K562 (cell line): ENCODE measurements around the gene MYOZ2. TPM values are rescaled to one million over a fixed set of nuclear protein-coding genes. Genes with fewer than 3 reads are reported as not detected.

Experiments
- ARID1B ChIP-seq: fragments of 450-650 bp; IDR thresholded peaks from 2 replicates; pipeline ENCODE4 v1.6.1; 2016; ENCODE audit warnings: antibody characterized with exemption, mild to moderate bottlenecking, inconsistent platforms
- ATF1 ChIP-seq, 2 experiments: fragments of 450-650 bp in 1 of 2; IDR thresholded peaks; 2 replicates each; pipeline ENCODE4 v1.6.1; 2016; ENCODE audit warnings: missing compliant biosample characterization in 1 of 2, missing genetic modification characterization in 1 of 2
- ATF7 ChIP-seq: fragments of 450-650 bp; IDR thresholded peaks from 2 replicates; pipeline ENCODE4 v1.7.1; 2014; ENCODE audit warnings: mild to moderate bottlenecking, moderate library complexity
- CREM ChIP-seq: IDR thresholded peaks from 2 replicates; pipeline ENCODE4 v1.6.1; 2014; ENCODE audit warnings: antibody characterized with exemption, low read depth
- CTBP1 ChIP-seq: fragments of 450-650 bp; IDR thresholded peaks from 2 replicates; pipeline ENCODE4 v1.6.1; 2016; ENCODE audit warnings: borderline replicate concordance
- EHMT2 ChIP-seq: fragments of 450-650 bp; IDR thresholded peaks from 2 replicates; pipeline ENCODE4 v1.6.1; 2018; ENCODE audit warnings: antibody characterized with exemption
- FOS ChIP-seq: IDR thresholded peaks from 3 replicates; pipeline ENCODE4 v1.6.1; 2011; ENCODE audit not compliant: insufficient read length; ENCODE audit errors: extremely low read depth
- HDAC1 ChIP-seq, 2 experiments: fragments of 450-650 bp; IDR thresholded peaks; 2 replicates each; pipeline ENCODE4 v1.6.1; 2016 to 2017; ENCODE audit warnings: inconsistent platforms in 1 of 2, mild to moderate bottlenecking in 1 of 2, moderate library complexity in 1 of 2
- HDAC2 ChIP-seq: fragments of 450-650 bp; IDR thresholded peaks from 2 replicates; pipeline ENCODE4 v1.6.1; 2016; ENCODE audit warnings: mild to moderate bottlenecking
- HDAC6 ChIP-seq: IDR thresholded peaks from 2 replicates; pipeline ENCODE4 v1.6.1; 2012; ENCODE audit warnings: low read depth, mild to moderate bottlenecking, control low read depth, inconsistent platforms, low read length, moderate library complexity
- HINFP ChIP-seq: fragments of 450-650 bp; conservative IDR thresholded peaks from 2 replicates; pipeline ENCODE4 v1.6.1; 2016; ENCODE audit warnings: missing genetic modification characterization, low read depth, mild to moderate bottlenecking, control low read depth, missing compliant biosample characterization
- JUN ChIP-seq, 2 experiments: sonication (generic) in 1 of 2; formaldehyde crosslinking in 1 of 2; IDR thresholded peaks; 2 replicates each; pipeline versions ENCODE4 v1.6.1 to v1.8.0; 2012 to 2022; ENCODE audit warnings: borderline replicate concordance in 2 of 2, mild to moderate bottlenecking in 2 of 2, improper control_type of control experiment in 1 of 2, low read depth in 1 of 2, low read length in 1 of 2, missing genetic modification reagents in 1 of 2
- JUND ChIP-seq, 2 experiments: IDR thresholded peaks; 2 replicates in 1 of 2; 3 replicates in 1 of 2; pipeline ENCODE4 v1.6.1; 2011; ENCODE audit warnings: borderline replicate concordance in 2 of 2, low read depth in 2 of 2, low read length in 2 of 2, improper control_type of control experiment in 1 of 2, missing biosample characterization in 1 of 2, missing genetic modification characterization in 1 of 2, missing genetic modification reagents in 1 of 2
- NFE2 ChIP-seq: IDR thresholded peaks from 2 replicates; pipeline ENCODE4 v1.6.1; 2014; ENCODE audit warnings: antibody characterized with exemption, low read depth
- PTBP1 ChIP-seq: fragments of 200-400 bp; formaldehyde crosslinking; IDR thresholded peaks from 2 replicates; pipeline ENCODE4 v1.6.1; 2017; ENCODE audit warnings: low read depth, low read length
- RCOR1 ChIP-seq, 2 experiments: IDR thresholded peaks; 2 replicates each; pipeline ENCODE4 v1.6.1; 2012; ENCODE audit warnings: low read depth in 2 of 2, low read length in 2 of 2, borderline replicate concordance in 1 of 2, improper control_type of control experiment in 1 of 2
- SMARCA4 ChIP-seq: fragments of 450-650 bp; IDR thresholded peaks from 2 replicates; pipeline ENCODE4 v1.6.1; 2016
- SMARCC2 ChIP-seq: fragments of 450-650 bp; IDR thresholded peaks from 2 replicates; pipeline ENCODE4 v1.6.1; 2017; ENCODE audit warnings: antibody characterized with exemption, moderate library complexity, mild to moderate bottlenecking, low read depth
- ZNF277 ChIP-seq: fragments of 250-450 bp; sonication (Bioruptor Pico); IDR thresholded peaks from 2 replicates; pipeline ENCODE4 v1.8.0; 2022; ENCODE audit warnings: inconsistent platforms, mild to moderate bottlenecking, moderate library complexity, borderline replicate concordance
- ZNF707 ChIP-seq: fragments of 250-450 bp; sonication (Bioruptor Pico); conservative IDR thresholded peaks from 2 replicates; pipeline ENCODE4 v1.8.0; 2022; ENCODE audit warnings: inconsistent platforms, mild to moderate bottlenecking, moderate library complexity
- ZNF778 ChIP-seq: fragments of 450-650 bp; formaldehyde crosslinking; IDR thresholded peaks from 2 replicates; pipeline ENCODE4 v1.4.0; 2020; ENCODE audit warnings: mild to moderate bottlenecking, moderate library complexity
- ZSCAN32 ChIP-seq: fragments of 450-650 bp; formaldehyde crosslinking; IDR thresholded peaks from 2 replicates; pipeline ENCODE4 v1.4.0; 2020; ENCODE audit warnings: mild to moderate bottlenecking, moderate library complexity
- polyA plus RNA-seq, 8 experiments: library from polyadenylated mRNA; depleted of rRNA in 4 of 8; stranded (reverse) in 5 of 8; unstranded in 3 of 8; fragments of >200 nt; fragmentation: Nextera tagmentation in 2 of 8; fragmentation: Illumina TruSeq in 1 of 8; extraction: Ambion mirVana in 2 of 8; extraction: Trizol in 1 of 8; gene quantifications; 2 replicates each; pipeline versions ENCODE4 v1.2.1 to v1.2.3, GENCODE V29; 2011 to 2014; ENCODE audit warnings: inconsistent platforms in 1 of 8, missing spikeins in 1 of 8
- total RNA-seq, 7 experiments: library from RNA; depleted of rRNA in 6 of 7; stranded (reverse); fragments of >200 nt in 6 of 7; fragmentation: Illumina TruSeq in 2 of 7; extraction: Trizol in 2 of 7; gene quantifications; 2 replicates each; pipeline versions ENCODE4 v1.2.1 to v1.2.3, GENCODE V29; 2011 to 2021; ENCODE audit warnings: low replicate concordance in 1 of 7
- TF ChIP-seq, protein P1 (sequence below): sonication (generic); formaldehyde crosslinking; IDR thresholded peaks from 2 replicates; pipeline ENCODE4 v1.9.0; 2022; ENCODE audit warnings: mild to moderate bottlenecking, missing genetic modification reagents
- TF ChIP-seq, protein P2 (sequence below), 2 experiments: fragments of 450-650 bp; IDR thresholded peaks; 2 replicates each; pipeline ENCODE4 v1.6.1; 2016

The MYOZ2 gene
- total and polyA plus RNA-seq, 9 of the 15 experiments (the other 6 are each of a cell fraction or from before 2014, with no cell fraction given) = not detected

DNA sequence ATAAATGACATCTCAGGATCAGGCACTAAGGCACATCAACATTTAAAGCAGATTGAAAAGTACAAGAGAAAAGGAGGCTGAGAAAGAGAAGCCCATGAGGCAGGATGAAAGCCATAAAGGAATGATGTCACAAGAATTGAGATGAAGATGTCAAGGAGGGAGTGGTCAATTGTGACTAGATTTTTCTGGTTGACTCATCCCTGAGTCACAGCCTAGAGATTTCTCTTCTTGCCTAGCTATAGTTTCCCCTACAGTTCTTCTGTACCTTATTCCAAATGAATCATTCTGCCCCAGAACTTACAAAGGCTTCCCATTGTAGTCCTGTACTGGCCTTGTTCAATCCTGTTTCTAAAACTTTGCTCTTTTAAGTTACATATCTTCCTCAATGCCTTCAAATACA, 73.4 kb downstream of the MYOZ2 start (continued):
- TF ChIP-seq JUN (IDR thresholded peaks at IDR 0.05; ENCODE audit: borderline replicate concordance, low read depth, low read length) (peak; percentile 96), JUN (CRISPR knock-in tag; IDR thresholded peaks at IDR 0.05; ENCODE audit: borderline replicate concordance) (no peak), SMARCC2 (0 out of 2 replicates have a peak, but pooled peaks have one; percentile 43), JUND (IDR thresholded peaks at IDR 0.05; ENCODE audit: borderline replicate concordance, low read depth, low read length) (peak; percentile 93), JUND (tag; IDR thresholded peaks at IDR 0.05; ENCODE audit: borderline replicate concordance, low read depth, low read length) (peak; percentile 94), HINFP (tag) (no peak), PTBP1 (no peak), EHMT2 (peak; percentile 59; the same call in 1 of the 2 replicates), NFE2 (0 out of 2 replicates have a peak, but pooled peaks have one; percentile 15), ZNF778 (CRISPR knock-in tag) (no peak), ARID1B (peak; percentile 74), FOS (peak; percentile 68), SMARCA4 (peak; percentile 75; the same call in 1 of the 2 replicates), ATF7 (peak; percentile 74; the same call in 1 of the 2 replicates), HDAC2 (no peak), RCOR1 (IDR thresholded peaks at IDR 0.05; ENCODE audit: borderline replicate concordance in 1 of 2, low read depth in 2 of 2, low read length in 2 of 2) (peak in 1 of 2 experiments; percentile 84; a peak in 1 of 4 replicates), ATF1 (CRISPR knock-in tag; IDR thresholded peaks at IDR 0.05) (no peak), ATF1 (tag; IDR thresholded peaks at IDR 0.05) (0 out of 2 replicates have a peak, but pooled peaks have one; percentile 24), ZNF277 (CRISPR knock-in tag) (no peak), HDAC1 (IDR thresholded peaks at IDR 0.05) (no peak; a peak in 1 of 4 replicates), CTBP1 (peak; percentile 60), HDAC6 (no peak), ZSCAN32 (CRISPR knock-in tag) (no peak), CREM (peak; percentile 48; the same call in 1 of the 2 replicates), ZNF707 (CRISPR knock-in tag) (no peak)
- TF ChIP-seq, protein P1, sequence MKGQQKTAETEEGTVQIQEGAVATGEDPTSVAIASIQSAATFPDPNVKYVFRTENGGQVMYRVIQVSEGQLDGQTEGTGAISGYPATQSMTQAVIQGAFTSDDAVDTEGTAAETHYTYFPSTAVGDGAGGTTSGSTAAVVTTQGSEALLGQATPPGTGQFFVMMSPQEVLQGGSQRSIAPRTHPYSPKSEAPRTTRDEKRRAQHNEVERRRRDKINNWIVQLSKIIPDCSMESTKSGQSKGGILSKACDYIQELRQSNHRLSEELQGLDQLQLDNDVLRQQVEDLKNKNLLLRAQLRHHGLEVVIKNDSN (CRISPR knock-in tag) = no peak
- TF ChIP-seq, protein P2, sequence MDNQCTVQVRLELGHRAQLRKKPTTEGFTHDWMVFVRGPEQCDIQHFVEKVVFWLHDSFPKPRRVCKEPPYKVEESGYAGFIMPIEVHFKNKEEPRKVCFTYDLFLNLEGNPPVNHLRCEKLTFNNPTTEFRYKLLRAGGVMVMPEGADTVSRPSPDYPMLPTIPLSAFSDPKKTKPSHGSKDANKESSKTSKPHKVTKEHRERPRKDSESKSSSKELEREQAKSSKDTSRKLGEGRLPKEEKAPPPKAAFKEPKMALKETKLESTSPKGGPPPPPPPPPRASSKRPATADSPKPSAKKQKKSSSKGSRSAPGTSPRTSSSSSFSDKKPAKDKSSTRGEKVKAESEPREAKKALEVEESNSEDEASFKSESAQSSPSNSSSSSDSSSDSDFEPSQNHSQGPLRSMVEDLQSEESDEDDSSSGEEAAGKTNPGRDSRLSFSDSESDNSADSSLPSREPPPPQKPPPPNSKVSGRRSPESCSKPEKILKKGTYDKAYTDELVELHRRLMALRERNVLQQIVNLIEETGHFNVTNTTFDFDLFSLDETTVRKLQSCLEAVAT (IDR thresholded peaks at IDR 0.05) = no peak
